Keratinocyte (primary cell): Measurements from ENCODE around the gene PANX2. TPM values are rescaled to one million over a fixed set of nuclear protein-coding genes. Genes with fewer than 3 reads are reported as not detected.

ENCODE experiments used
- DNase-seq: peaks from one replicate; pipeline ENCODE4 v3.0.0-alpha.2; 2011; ENCODE audit warnings: low read depth, missing footprints, low spot score
- FAIRE-seq: peaks from 2 replicates; lab custom pipeline; 2011; peaks lifted over from hg19 to GRCh38; lab: Jason Lieb, UNC
- H2AFZ ChIP-seq: 2 replicates; pipeline ENCODE4 v1.6.0; 2012; ENCODE audit warnings: low read length, control low read depth, inconsistent platforms; ENCODE audit not compliant: control insufficient read depth
- H3K27ac ChIP-seq: 2 replicates; pipeline ENCODE4 v1.5.1; 2011; ENCODE audit warnings: low read length; ENCODE audit not compliant: control insufficient read depth, insufficient read depth
- H3K27me3 ChIP-seq: 3 replicates; pipeline ENCODE4 v1.6.0; 2011; ENCODE audit warnings: low read length; ENCODE audit not compliant: control insufficient read depth, insufficient read depth; ENCODE audit errors: extremely low read depth
- H3K36me3 ChIP-seq, 2 experiments: 2 replicates in 1 of 2; 3 replicates in 1 of 2; pipeline ENCODE4 v1.5.1; 2011; ENCODE audit warnings: low read length in 2 of 2, mild to moderate bottlenecking in 1 of 2; ENCODE audit not compliant: control insufficient read depth in 2 of 2, insufficient read depth in 2 of 2; ENCODE audit errors: extremely low read depth in 1 of 2
- H3K4me1 ChIP-seq: 3 replicates; pipeline ENCODE4 v1.5.1; 2011; ENCODE audit warnings: low read length; ENCODE audit not compliant: control insufficient read depth, insufficient read depth; ENCODE audit errors: extremely low read depth
- H3K4me2 ChIP-seq: 3 replicates; pipeline ENCODE4 v1.6.0; 2011; ENCODE audit warnings: low read depth, low read length; ENCODE audit not compliant: control insufficient read depth, insufficient read depth; ENCODE audit errors: extremely low read depth
- H3K4me3 ChIP-seq, 3 experiments: fragments of 200-600 bp in 1 of 3; sonication (generic) in 1 of 3; 2 replicates in 2 of 3; 3 replicates in 1 of 3; pipeline ENCODE4 v1.5.1; 2011 to 2016; ENCODE audit warnings: low read length in 3 of 3, mild to moderate bottlenecking in 3 of 3, control low read depth in 2 of 3, inconsistent platforms in 1 of 3, low read depth in 1 of 3, mixed read lengths in 1 of 3, mixed run types in 1 of 3, moderate library complexity in 1 of 3; ENCODE audit not compliant: control insufficient read depth in 2 of 3, insufficient read depth in 2 of 3; ENCODE audit errors: extremely low read depth in 1 of 3
- H3K79me2 ChIP-seq: 2 replicates; pipeline ENCODE4 v1.6.0; 2012; ENCODE audit warnings: low read length; ENCODE audit not compliant: control insufficient read depth, insufficient read depth
- H3K9ac ChIP-seq: 3 replicates; pipeline ENCODE4 v1.6.0; 2011; ENCODE audit warnings: low read length; ENCODE audit not compliant: control insufficient read depth, insufficient read depth; ENCODE audit errors: extremely low read depth
- H3K9me1 ChIP-seq: 3 replicates; pipeline ENCODE4 v1.6.0; 2011; ENCODE audit warnings: low read length; ENCODE audit not compliant: control insufficient read depth, insufficient read depth; ENCODE audit errors: extremely low read depth
- H3K9me3 ChIP-seq: 2 replicates; pipeline ENCODE4 v1.5.1; 2012; ENCODE audit warnings: low read depth, low read length; ENCODE audit not compliant: control insufficient read depth
- H4K20me1 ChIP-seq: 3 replicates; pipeline ENCODE4 v1.6.0; 2011; ENCODE audit warnings: low read length; ENCODE audit not compliant: control insufficient read depth, insufficient read depth; ENCODE audit errors: extremely low read depth
- CTCF ChIP-seq, 3 experiments: IDR thresholded peaks in 1 of 3; conservative IDR thresholded peaks in 1 of 3; optimal IDR thresholded peaks in 1 of 3; 2 replicates in 2 of 3; 3 replicates in 1 of 3; pipeline versions ENCODE3 to v1.5.1; 2011; ENCODE audit warnings: low read length in 3 of 3, mild to moderate bottlenecking in 3 of 3, moderate library complexity in 2 of 3, control low read depth in 1 of 3, inconsistent platforms in 1 of 3; ENCODE audit not compliant: insufficient read depth in 2 of 3; ENCODE audit errors: extremely low read depth in 1 of 3
- EZH2 ChIP-seq: IDR thresholded peaks from one replicate; pipeline ENCODE4 v1.6.1; 2012; ENCODE audit warnings: inconsistent platforms, mild to moderate bottlenecking, low read length, moderate library complexity
- dilution Hi-C: fragments of 300-500 bp; cut with MboI; formaldehyde crosslinking; loops from one replicate; pipeline ENCODE4 v1.7.0; 2020; ENCODE audit warnings: low sequenced_read_pairs; ENCODE audit not compliant: extremely low pct_ligation_motif_present
- polyA plus RNA-seq, 5 experiments: library from polyadenylated mRNA; depleted of rRNA in 3 of 5; stranded (reverse) in 3 of 5; stranded (forward) in 1 of 5; unstranded in 1 of 5; fragments of >200 nt; gene quantifications; 1 replicate in 1 of 5; 2 replicates in 3 of 5; 3 replicates in 1 of 5; pipeline versions ENCODE4 v1.2.1 to v1.2.3, GENCODE V29; 2011 to 2012; ENCODE audit warnings: missing spikeins in 2 of 5, low read depth in 1 of 5, low replicate concordance in 1 of 5

PANX2 gene
- polyA plus RNA-seq, 1 donor (not counting 4 experiments of a cell fraction or from before 2014, with no cell fraction given) = 0.22 TPM

- Histone ChIP-seq H3K27me3 (peaks cover 13% of the 10 kb centered on the region), H3K27ac (no peak overlapping the region), H3K4me1 (no peaks in the 10 kb centered on the region), H3K79me2 (no peaks in the 10 kb centered on the region), H3K4me3 (no peak overlapping the region), H3K36me3 (no peaks in the 10 kb centered on the region), H3K4me2 (no peak overlapping the region), H2AFZ (no peak overlapping the region), H4K20me1 (no peaks in the 10 kb centered on the region), H3K9me3 (no peaks in the 10 kb centered on the region), H3K9ac (no peak overlapping the region), H3K9me1 (no peaks in the 10 kb centered on the region)
- FAIRE-seq (no peak), DNase-seq (no peak)
- TF ChIP-seq EZH2 (no peak), CTCF (optimal IDR thresholded peaks at IDR 0.05 in 1 of 3, IDR thresholded peaks at IDR 0.05 in 1 of 3, conservative IDR thresholded peaks at IDR 0.05 in 1 of 3; ENCODE audit: extremely low read depth in 1 of 3, insufficient read depth in 2 of 3, low read length in 3 of 3) (no peak)
- dilution Hi-C loops = no loop called here
Observed at GRCh38 chr22:50173311-50173982, 2.9 kb downstream of the PANX2 start.

- H4K20me1 ChIP-seq = no peaks in the 10 kb centered on the region
- no peak for DNase-seq
- peaks cover 10% of the 10 kb centered on the region for H3K27me3 ChIP-seq
- H3K27ac ChIP-seq = no peak overlapping the region
- TF ChIP-seq CTCF (optimal IDR thresholded peaks at IDR 0.05 in 1 of 3, IDR thresholded peaks at IDR 0.05 in 1 of 3, conservative IDR thresholded peaks at IDR 0.05 in 1 of 3; ENCODE audit: extremely low read depth in 1 of 3, insufficient read depth in 2 of 3, low read length in 3 of 3) (no peak), EZH2 (no peak)
- no peak overlapping the region for H3K4me3 ChIP-seq
- H3K9me1 ChIP-seq = no peaks in the 10 kb centered on the region
- no peak overlapping the region for H3K9ac ChIP-seq
- no peaks in the 10 kb centered on the region for H3K79me2 ChIP-seq
- no peak overlapping the region for H3K4me2 ChIP-seq
- H2AFZ ChIP-seq = no peak overlapping the region
- no peaks in the 10 kb centered on the region for H3K9me3 ChIP-seq
- no peak for FAIRE-seq
- no peaks in the 10 kb centered on the region for H3K4me1 ChIP-seq
- dilution Hi-C loops = no loop called here
- H3K36me3 ChIP-seq = no peaks in the 10 kb centered on the region
Observed at GRCh38 chr22:50173983-50174355, 3.4 kb downstream of the PANX2 start.
